ENCODE results near the gene DHPS. TPM values are rescaled to one million over a fixed set of nuclear protein-coding genes. Genes with fewer than 3 reads are reported as not detected.
"Not testable (repeated sequence)": the region's sequence is repeated elsewhere in the genome, so short reads cannot be mapped to it uniquely, and the experiment has no call there.

Gene DHPS
- total RNA-seq, 2 donors from 2014 or later, result 140 to 150 TPM

DNA sequence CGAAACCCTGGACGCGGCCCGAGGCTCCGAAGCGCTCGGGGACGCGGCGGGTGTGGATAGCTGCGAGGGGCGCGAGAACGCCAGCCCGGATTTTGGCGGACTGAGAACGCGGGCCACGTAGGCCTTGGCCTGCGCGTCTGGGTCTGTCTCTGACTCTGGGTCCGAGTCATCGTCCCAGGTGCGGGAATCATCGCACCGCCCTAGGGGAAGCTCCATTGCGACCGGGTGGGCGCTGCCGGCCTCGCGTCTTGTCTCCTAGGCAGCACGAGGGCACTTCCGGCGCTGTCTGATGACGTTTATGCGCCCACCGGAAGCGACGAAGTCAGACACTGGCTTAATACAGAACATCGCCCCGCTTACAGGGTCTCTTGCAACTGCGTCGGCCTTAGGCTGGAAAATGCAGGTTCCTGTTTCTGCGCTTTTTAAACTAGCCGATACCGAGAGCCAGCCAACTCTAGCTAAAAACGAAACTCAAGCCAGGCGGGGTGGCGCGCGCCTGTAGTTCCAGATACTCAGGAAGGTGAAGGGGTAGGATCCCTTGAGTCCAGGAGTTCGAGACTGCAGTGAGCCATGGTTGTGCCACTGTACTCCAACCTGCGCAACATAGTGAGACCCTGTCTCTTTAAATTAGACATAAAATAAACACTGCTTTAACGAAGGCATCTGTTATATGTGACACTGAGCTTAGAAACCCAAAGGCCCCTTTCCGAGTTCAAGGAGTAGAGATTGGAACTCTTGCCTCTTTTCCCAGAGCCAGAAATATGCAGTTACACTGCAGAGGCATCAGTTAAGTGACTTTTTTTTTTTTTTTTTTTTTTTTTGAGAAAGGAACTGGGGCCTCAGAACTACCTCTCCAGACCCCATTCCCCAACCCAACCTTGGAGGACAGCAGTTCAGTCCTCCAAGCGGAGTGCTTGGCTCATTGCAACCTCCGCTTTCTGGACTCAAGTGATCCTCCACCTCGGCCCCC is 15.0 kb upstream of the DHPS start, which contains the start of gene FBXW9:
TSS of gene FBXW9 (minus strand) at position 266 of the 970 bp plus-strand sequence. CDS start at position 216, 50 bp downstream.
- H3K36me3 Mint-ChIP-seq (ENCODE audit: insufficient read depth in 2 of 2), result peaks cover 0 to 4% of the 10 kb centered on the region in 2 donors
- DNase-seq (peak; percentile 96 to 97), ATAC-seq (replicated peaks in 1 of 2) (peak; percentile 94 to 95)
- H3K4me1 Mint-ChIP-seq (ENCODE audit: low read depth), result peaks cover 11% of the 10 kb centered on the region
- no peaks in the 10 kb centered on the region for H3K27me3 Mint-ChIP-seq (ENCODE audit: low read depth)
- H3K9me3 Mint-ChIP-seq, result no peaks in the 10 kb centered on the region
- peak within 1 kb of the TSS; percentile 97 for H3K27ac Mint-ChIP-seq
- peak within 1 kb of the TSS; percentile 87 to 97 for H3K4me3 Mint-ChIP-seq

DNA sequence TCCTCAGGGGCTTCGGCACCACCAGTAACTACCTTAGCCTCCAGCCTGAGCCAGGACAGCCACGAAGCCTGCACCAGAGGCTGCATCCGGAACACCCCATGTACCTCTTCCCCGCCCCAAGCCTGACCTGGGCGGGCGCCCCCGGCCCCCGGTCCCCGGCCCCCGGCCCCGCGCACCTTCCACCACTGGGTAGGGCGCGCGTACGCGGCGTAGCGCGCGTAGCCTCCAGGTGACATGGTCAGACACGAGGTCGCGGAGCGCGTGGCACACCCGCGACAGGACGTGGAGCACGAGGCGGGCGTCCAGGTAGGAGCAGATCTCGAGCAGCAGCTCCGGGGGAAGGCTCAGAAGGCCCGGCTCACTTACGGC is 14.3 kb upstream of the DHPS start:
- Mint-ChIP-seq H3K9me3 (no peaks in the 10 kb centered on the region), H3K4me3 (peak overlapping the region; percentile 87 to 97), H3K36me3 (ENCODE audit: insufficient read depth in 2 of 2) (peaks cover 0 to 4% of the 10 kb centered on the region in 2 donors), H3K27me3 (ENCODE audit: low read depth) (no peaks in the 10 kb centered on the region), H3K27ac (no peak overlapping the region), H3K4me1 (ENCODE audit: low read depth) (peaks cover 11% of the 10 kb centered on the region)
- DNase-seq (peak in 1 of 2 donors; percentile 23), ATAC-seq (replicated peaks in 1 of 2) (peak; percentile 16 to 21)

DNA sequence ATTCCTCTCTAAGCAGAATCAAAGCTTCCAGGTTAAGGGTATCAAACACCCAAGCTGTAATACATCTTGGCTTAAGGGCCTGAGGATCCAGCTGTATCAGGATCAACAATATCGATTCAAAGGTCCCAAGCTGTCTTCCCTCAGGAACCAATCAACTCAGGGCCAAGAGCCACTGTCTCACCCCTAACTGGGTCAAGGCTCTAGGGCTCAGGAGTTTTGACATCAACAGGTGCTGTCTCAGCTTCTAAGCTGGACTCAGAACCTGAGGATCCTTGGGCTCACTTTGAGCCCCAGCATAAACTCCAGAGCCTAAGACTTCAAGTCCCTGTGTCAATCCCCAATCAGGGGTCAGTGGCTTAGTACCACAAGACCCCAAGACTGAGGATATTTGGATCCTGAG is 13.8 kb upstream of the DHPS start:
- Mint-ChIP-seq H3K4me1 (ENCODE audit: low read depth) (peaks cover 11% of the 10 kb centered on the region), H3K36me3 (ENCODE audit: insufficient read depth in 2 of 2) (peaks cover 0 to 2% of the 10 kb centered on the region in 2 donors), H3K4me3 (peak overlapping the region; percentile 70 to 87), H3K9me3 (no peaks in the 10 kb centered on the region), H3K27ac (no peak overlapping the region), H3K27me3 (ENCODE audit: low read depth) (no peaks in the 10 kb centered on the region)
- no peak for DNase-seq
- ATAC-seq (replicated peaks in 1 of 2), result no peak

DNA sequence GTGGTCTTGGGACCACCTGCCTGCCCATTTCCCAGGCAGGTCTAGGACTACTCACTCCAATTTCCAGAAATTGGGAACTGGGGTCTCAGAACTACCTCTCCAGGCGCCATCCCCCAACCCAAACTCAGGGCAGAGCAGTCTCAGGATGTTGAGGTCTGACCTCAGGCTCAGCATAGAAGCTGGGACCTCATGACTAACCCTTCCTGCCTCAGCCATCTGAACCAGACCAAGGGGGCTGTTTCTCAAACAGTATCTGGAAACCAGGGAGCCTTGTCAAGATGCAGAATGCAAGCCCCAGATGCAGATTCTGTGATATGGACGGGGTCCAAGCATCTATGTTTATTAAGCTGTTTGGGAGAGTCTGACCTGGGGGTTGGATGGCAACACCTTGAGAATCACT is 13.4 kb upstream of the DHPS start:
- Mint-ChIP-seq H3K27ac (no peak overlapping the region), H3K36me3 (ENCODE audit: insufficient read depth in 2 of 2) (peaks cover 0 to 2% of the 10 kb centered on the region in 2 donors), H3K9me3 (no peaks in the 10 kb centered on the region), H3K27me3 (ENCODE audit: low read depth) (no peaks in the 10 kb centered on the region), H3K4me1 (ENCODE audit: low read depth) (peaks cover 11% of the 10 kb centered on the region), H3K4me3 (peak overlapping the region; percentile 31 to 87)
- DNase-seq, result no peak
- peak in 1 of 2 donors; percentile 24 for ATAC-seq (replicated peaks in 1 of 2)

DNA sequence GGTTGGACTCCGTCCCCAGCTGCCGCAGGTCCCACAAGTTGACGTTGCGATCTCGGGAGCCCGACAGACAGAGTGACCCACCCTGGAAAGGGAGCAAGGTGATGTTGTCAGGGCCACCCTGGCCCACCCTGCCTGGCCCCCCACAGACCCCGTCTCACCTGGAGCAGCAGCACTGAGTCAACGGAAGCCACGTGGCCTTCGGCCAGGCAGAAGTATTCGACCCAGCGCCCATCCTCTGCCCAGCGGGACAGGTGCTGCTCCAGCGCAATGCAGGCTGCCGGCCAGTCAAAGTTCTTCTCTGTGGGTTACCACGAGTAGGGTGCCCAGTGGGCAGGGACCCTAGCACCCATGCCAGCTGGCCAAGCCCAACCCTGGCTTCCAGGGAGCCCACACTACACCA is 13.0 kb upstream of the DHPS start:
- H3K36me3 Mint-ChIP-seq (ENCODE audit: insufficient read depth in 2 of 2), result peaks cover 0 to 2% of the 10 kb centered on the region in 2 donors
- no peak overlapping the region for H3K4me3 Mint-ChIP-seq
- ATAC-seq (replicated peaks in 1 of 2) (no peak), DNase-seq (no peak)
- H3K27ac Mint-ChIP-seq, result no peak overlapping the region
- H3K27me3 Mint-ChIP-seq (ENCODE audit: low read depth), result no peaks in the 10 kb centered on the region
- peaks cover 11% of the 10 kb centered on the region for H3K4me1 Mint-ChIP-seq (ENCODE audit: low read depth)
- no peaks in the 10 kb centered on the region for H3K9me3 Mint-ChIP-seq

DNA sequence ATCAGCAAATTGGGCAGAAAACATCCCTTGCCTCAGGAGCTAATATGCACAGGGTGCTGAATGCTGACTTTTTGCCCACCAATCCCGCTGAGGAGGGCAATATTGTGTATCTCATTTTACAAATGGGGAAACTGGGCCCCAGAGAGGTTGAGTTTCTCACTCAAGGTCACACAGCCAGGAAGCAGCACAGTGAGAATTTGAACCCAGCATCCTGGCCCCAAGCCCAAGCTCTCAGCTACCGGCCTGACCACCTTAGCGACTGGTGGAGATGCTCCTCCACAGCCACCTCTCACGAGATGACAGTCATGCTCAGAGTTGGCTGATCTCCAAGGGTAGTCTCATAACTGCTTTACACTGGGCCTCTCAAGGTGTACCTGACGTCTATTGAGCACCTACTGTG is 11.3 kb upstream of the DHPS start:
- ATAC-seq (replicated peaks in 1 of 2) (no peak), DNase-seq (no peak)
- H3K27ac Mint-ChIP-seq, result no peak overlapping the region
- no peaks in the 10 kb centered on the region for H3K36me3 Mint-ChIP-seq (ENCODE audit: insufficient read depth in 2 of 2)
- no peaks in the 10 kb centered on the region for H3K9me3 Mint-ChIP-seq
- peaks cover 6% of the 10 kb centered on the region for H3K4me1 Mint-ChIP-seq (ENCODE audit: low read depth)
- H3K27me3 Mint-ChIP-seq (ENCODE audit: low read depth), result no peaks in the 10 kb centered on the region
- no peak overlapping the region for H3K4me3 Mint-ChIP-seq

DNA sequence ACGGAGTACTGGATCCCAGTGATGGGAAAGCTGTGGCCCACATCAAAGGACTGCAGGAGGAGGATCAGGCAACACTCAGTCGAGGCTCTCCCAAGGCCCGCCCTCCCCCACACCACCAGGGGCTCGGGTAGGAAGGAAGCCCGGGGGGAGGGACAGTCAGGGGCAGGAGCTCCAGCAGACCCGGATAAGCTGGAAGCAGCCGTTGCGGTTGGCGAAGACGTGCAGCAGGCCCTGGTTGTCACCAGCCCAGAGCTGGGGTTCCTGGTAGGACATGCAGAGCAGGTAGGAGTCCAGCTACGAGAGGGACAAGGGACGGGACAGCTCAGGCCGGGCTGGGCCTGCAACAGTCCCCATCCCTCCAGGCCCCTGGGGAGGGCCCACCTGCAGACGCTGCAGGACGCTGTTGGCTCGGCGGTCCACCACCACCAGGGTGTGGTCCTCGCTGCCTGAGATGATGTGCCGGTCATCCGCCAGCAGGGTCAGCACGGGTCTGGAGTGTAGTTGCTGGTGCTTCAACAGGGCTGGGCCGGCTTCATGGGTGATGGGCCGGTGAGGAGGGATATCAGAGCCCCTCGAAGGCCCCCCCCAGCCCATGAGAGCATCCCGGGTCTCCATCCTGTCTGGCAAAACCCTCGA is 8.0 kb upstream of the DHPS start:
- H3K27me3 Mint-ChIP-seq (ENCODE audit: low read depth), result no peaks in the 10 kb centered on the region
- H3K4me3 Mint-ChIP-seq, result no peak overlapping the region
- H3K27ac Mint-ChIP-seq, result no peak overlapping the region
- H3K36me3 Mint-ChIP-seq (ENCODE audit: insufficient read depth in 2 of 2), result no peaks in the 10 kb centered on the region
- DNase-seq, result no peak
- H3K4me1 Mint-ChIP-seq (ENCODE audit: low read depth), result no peaks in the 10 kb centered on the region
- no peak for ATAC-seq (replicated peaks in 1 of 2)
- no peaks in the 10 kb centered on the region for H3K9me3 Mint-ChIP-seq

DNA sequence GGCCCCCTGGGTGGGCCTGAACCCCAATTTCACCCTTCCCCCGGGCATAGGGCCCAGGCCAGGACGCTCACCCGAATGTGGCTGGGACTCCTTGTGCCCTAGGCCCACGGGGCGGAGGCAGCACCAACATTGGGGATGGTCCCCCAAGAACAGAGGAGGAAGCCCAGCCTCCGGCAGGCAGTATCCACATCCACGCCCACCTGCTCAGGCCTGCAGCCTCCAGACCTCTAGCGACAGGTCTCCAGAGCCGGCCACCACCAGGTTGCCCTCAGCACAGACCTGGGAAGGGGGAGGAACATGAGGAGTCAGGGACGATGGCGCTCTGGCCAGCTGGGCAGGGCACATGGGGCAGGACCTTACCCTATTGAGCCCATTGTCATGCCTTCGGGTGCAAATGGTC is 7.3 kb upstream of the DHPS start:
- Mint-ChIP-seq H3K4me3 (no peak overlapping the region), H3K27me3 (ENCODE audit: low read depth) (no peaks in the 10 kb centered on the region), H3K9me3 (no peaks in the 10 kb centered on the region), H3K4me1 (ENCODE audit: low read depth) (no peaks in the 10 kb centered on the region), H3K27ac (no peak overlapping the region), H3K36me3 (ENCODE audit: insufficient read depth in 2 of 2) (no peaks in the 10 kb centered on the region)
- no peak for ATAC-seq (replicated peaks in 1 of 2)
- no peak for DNase-seq

DNA sequence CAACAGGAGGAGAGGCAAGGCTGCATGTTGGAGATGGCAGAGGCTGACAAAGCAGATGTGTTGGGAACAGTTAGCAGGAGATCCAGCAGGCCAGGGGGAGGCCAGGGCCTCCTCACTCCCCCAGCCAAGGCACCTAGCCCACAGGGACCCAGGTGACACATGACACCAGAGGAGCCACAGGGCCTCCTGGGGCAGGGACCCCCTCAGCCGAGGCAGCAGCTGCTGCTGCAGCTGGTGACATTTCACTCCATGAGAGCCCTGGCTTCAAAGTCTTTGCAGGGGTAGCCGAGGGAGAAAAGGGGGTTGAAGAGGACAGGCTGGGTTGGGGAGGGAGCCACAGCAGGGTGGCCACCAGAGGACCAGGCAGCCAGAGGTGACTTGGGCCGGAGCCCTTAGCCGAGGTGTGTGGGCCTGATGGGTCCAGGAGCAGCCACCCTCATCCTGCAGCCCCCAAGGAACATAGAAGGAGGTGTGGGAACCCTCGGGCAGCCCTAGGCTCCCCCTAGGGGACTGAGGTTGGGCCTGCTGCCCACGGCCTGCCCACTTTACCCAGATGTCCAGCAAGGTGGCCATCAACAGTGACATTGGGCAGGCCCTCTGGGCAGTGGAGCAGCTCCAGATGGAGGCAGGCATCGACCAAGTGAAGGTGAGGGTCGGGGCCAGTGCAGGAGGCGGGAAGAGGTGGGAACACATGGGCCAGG is 6.0 kb upstream of the DHPS start, which contains the start of gene GNG14:
TSS of gene GNG14 (plus strand) at position 503 of the 701 bp plus-strand sequence. CDS start at position 554, 51 bp downstream.
- peaks cover 5% of the 10 kb centered on the region for H3K4me1 Mint-ChIP-seq (ENCODE audit: low read depth)

DNA sequence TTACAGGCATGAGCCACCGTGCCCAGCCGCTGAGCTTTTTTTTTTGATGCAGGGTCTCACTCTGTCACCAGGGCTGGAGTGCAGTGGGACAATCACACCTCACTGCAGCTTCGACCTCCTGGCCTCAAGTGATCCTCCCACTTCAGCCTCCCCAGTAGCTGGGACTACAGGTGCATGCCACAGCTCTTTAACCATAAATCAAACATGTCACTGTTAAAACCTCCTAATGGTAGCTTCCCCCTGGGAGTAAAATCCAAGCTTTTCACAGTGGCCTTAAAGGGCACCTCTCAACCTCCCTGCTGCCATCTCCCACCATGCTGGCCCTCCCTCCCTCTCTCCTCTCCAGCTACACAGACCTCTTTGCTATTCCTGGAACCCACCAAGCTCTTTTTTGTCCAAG is 4.2 kb upstream of the DHPS start:
- DNase-seq (no peak), ATAC-seq (replicated peaks in 1 of 2) (no peak)
- H3K27ac Mint-ChIP-seq, result no peak overlapping the region
- H3K27me3 Mint-ChIP-seq (ENCODE audit: low read depth), result no peaks in the 10 kb centered on the region
- H3K4me3 Mint-ChIP-seq, result no peak overlapping the region
- H3K36me3 Mint-ChIP-seq (ENCODE audit: insufficient read depth in 2 of 2), result peaks cover 4% of the 10 kb centered on the region in 2 donors
- H3K4me1 Mint-ChIP-seq (ENCODE audit: low read depth), result peaks cover 10% of the 10 kb centered on the region
- H3K9me3 Mint-ChIP-seq, result no peaks in the 10 kb centered on the region

More for the DNA sequence above, 6.0 kb upstream of the DHPS start, which contains the start of gene GNG14:
- ATAC-seq (replicated peaks in 1 of 2), result no peak
- Mint-ChIP-seq H3K27me3 (ENCODE audit: low read depth) (no peaks in the 10 kb centered on the region), H3K9me3 (no peaks in the 10 kb centered on the region), H3K36me3 (ENCODE audit: insufficient read depth in 2 of 2) (no peaks in the 10 kb centered on the region), H3K27ac (no peak within 1 kb of the TSS), H3K4me3 (no peak within 1 kb of the TSS)
- no peak for DNase-seq

DNA sequence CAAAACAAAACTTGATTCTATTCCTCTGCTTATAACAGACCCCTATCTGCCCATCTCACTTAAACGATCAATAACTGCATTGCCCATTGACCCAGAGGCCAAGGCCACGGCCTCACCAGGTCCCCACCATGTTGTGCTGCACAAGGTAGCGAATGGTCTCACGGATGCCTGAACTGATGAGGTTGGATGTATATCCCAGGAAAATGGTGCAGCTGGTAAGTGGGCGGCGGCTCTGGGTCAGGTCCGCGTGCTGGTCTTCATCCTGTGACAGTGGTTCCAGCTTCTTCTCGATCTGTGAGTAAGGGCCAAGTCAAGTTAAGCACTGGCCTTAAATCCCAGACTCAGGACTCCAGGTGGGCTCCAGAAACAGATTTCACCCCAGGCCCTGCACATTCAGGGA is 1.6 kb downstream of the DHPS start:
- Mint-ChIP-seq H3K27ac (peak overlapping the region; percentile 24), H3K36me3 (ENCODE audit: insufficient read depth in 2 of 2) (peaks cover 10 to 18% of the 10 kb centered on the region in 2 donors), H3K4me3 (peak overlapping the region; percentile 95 to 98), H3K27me3 (ENCODE audit: low read depth) (no peaks in the 10 kb centered on the region), H3K9me3 (no peaks in the 10 kb centered on the region), H3K4me1 (ENCODE audit: low read depth) (peaks cover 34% of the 10 kb centered on the region)
- no peak for ATAC-seq (replicated peaks in 1 of 2)
- DNase-seq, result no peak

DNA sequence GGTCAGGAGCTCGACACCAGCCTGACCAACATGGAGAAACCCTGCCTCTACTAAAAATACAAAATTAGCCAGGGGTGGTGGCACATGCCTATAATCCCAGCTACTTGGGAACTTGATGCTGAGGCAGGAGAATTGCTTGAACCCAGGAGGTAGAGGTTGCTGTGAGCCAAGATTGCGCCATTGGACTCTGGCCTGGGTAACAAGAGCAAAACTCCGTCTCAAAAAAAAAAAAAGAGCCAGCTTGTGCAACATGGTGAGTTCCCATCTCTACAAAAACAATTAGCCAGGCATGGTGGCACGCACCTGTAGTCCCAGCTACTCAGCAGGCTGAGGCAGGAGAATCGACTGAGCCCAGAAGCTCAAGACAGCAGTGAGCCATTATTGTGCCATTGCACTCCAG is 3.6 kb downstream of the DHPS start:
- not testable (repeated sequence) for H3K9me3 Mint-ChIP-seq; H3K27ac Mint-ChIP-seq; H3K27me3 Mint-ChIP-seq (ENCODE audit: low read depth); ATAC-seq (replicated peaks in 1 of 2); H3K4me3 Mint-ChIP-seq; DNase-seq
- H3K36me3 Mint-ChIP-seq (ENCODE audit: insufficient read depth in 2 of 2), result peaks cover 14 to 30% of the 10 kb centered on the region in 2 donors
- H3K4me1 Mint-ChIP-seq (ENCODE audit: low read depth), result peaks cover 41% of the 10 kb centered on the region

DNA sequence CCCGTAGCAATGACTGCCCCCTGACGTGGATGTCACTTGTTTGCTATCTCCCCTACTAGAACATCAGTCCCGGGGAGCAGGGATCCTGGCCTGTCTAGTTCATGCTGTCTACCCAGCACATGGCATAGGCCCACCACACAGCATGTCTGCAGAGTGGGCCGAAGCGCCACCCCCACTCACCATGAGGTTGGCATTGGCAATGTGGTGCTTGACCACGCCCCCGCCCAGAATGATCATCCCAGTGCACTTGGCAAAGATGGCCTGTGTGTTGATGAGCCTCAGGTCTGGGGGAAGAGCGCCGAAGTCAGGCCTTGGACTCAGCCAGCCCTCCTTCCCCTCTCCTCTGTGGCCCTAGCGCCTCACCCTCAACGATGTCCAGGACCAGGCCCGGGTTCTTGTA is 4.8 kb downstream of the DHPS start:
- peaks cover 42% of the 10 kb centered on the region for H3K4me1 Mint-ChIP-seq (ENCODE audit: low read depth)
- no peak for ATAC-seq (replicated peaks in 1 of 2)
- H3K4me3 Mint-ChIP-seq, result no peak overlapping the region
- H3K27me3 Mint-ChIP-seq (ENCODE audit: low read depth), result no peaks in the 10 kb centered on the region
- no peaks in the 10 kb centered on the region for H3K9me3 Mint-ChIP-seq
- no peak for DNase-seq
- H3K27ac Mint-ChIP-seq, result no peak overlapping the region
- H3K36me3 Mint-ChIP-seq (ENCODE audit: insufficient read depth in 2 of 2), result peaks cover 18 to 35% of the 10 kb centered on the region in 2 donors
